NCI-H2081 treated with DMSO at 0.1 percent for 48 hours (cell line): Measurements from ENCODE around the gene OXLD1.

Experiments
- DNase-seq: peaks from one replicate; lab custom pipeline; 2025; lab: John Stamatoyannopoulos, UW

The OXLD1 gene

DNA sequence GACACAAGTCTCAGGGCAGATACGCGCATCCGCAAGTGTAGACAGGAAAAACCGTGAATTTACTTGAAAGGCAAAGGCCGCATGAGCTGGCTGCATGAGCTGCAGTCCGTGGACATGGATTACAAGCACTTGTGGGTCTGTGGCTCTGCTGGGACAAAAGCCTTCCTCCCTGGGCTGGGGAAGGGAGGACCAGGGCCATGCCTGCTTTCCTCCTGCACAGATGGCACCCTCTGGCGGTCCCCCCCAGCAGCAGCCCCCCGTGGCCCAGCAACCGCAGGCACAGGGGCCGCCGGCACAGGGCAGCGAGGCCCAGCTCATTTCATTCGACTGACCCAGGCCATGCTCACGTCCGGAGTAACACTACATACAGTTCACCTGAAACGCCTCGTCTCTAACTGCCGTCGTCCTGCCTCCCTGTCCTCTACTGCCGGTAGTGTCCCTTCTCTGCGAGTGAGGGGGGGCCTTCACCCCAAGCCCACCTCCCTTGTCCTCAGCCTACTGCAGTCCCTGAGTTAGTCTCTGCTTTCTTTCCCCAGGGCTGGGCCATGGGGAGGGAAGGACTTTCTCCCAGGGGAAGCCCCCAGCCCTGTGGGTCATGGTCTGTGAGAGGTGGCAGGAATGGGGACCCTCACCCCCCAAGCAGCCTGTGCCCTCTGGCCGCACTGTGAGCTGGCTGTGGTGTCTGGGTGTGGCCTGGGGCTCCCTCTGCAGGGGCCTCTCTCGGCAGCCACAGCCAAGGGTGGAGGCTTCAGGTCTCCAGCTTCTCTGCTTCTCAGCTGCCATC, 35.1 kb upstream of the OXLD1 start:
- DNase-seq = no peak

DNA sequence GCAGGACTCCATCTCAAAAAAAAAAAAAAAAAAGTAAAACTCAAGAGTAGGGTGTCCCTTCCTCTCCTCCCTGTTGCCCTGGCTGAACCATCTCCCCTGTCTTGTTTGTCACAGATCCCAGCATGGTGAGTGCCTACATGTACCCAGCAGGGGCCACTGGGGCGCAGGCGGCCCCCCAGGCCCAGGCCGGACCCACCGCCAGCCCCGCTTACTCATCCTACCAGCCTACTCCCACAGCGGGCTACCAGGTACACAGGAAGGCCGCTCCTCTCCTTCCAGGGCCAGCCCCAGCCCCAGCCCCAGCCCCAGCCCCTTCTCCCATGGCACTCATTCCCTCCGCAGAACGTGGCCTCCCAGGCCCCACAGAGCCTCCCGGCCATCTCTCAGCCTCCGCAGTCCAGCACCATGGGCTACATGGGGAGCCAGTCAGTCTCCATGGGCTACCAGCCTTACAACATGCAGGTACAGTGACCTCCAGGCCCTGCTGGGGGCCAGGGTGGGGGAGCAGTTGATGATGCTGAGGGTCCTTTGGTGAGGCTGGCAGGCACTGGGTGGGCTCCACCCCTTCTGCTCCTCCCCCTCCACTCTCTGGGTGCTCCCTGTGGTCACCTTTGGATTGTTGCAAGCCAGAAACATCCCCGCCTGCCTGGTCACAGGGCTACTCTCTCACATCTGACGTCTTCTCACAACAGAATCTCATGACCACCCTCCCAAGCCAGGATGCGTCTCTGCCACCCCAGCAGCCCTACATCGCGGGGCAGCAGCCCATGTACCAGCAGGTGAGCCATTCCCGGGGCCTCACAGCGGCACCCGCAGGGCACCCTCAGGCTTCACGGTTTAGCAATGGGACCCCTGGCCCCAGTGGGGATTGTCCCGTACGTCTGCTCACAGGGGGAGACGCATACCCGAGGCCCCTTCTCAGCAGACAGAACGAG, 34.2 kb upstream of the OXLD1 start:
- no peak for DNase-seq

DNA sequence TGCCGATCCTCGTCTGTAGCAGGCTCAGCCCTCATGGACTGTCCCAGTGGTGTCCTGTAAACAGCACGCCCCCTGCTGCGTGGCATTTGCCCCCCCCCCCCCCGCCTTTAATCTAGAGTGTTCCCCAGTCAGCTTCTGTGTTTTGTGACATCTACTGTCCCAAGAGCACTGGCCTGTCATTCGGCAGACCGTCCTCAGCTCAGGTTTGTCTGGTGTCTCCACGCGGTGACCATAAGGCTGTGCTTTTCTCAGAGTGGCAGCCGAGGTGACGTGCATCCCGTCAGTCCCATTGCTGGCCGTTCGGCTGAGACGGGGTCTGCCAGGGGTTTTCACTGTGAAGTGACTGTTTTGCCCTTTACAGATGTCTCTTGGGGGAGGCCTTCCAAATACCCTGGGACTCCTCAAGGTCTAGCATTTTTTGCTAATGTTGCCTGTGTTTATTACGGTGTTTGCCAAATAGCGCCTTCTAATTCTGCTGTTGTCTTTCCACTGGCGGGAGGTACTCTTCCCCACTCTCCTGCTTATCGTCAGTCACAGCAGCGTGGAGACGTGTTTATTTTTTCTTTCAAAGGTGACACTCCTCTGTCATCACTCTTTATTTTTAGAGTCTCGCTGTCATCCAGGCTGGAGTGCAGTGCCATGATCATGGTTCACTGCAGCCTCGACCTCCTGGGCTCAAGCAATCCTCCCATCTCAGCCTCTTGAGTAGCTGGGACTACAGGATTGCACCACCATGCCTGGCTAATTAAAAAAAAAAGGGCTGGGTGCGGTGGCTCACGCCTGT, 31.0 kb upstream of the OXLD1 start:
- DNase-seq = no peak

DNA sequence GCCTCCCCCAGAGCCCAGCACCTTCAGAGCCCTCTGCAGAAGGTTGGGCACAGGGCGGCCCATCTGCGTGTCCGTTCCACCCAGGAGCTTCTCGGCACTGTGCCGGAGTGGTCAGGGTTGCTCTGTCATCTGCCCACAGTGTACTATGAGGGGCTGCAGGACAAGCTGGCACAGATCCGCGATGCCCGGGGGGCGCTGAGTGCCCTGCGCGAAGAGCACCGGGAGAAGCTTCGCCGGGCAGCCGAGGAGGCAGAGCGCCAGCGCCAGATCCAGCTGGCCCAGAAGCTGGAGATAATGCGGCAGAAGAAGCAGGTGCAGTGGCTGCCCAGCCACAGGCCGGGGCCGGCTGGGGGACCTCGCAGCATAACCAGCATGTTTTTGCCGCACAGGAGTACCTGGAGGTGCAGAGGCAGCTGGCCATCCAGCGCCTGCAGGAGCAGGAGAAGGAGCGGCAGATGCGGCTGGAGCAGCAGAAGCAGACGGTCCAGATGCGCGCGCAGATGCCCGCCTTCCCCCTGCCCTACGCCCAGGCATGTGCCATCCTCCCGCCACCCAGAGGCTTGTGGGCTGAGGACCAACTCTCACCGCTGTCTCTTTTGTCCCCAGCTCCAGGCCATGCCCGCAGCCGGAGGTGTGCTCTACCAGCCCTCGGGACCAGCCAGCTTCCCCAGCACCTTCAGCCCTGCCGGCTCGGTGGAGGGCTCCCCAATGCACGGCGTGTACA, 30.0 kb upstream of the OXLD1 start:
- DNase-seq = no peak

DNA sequence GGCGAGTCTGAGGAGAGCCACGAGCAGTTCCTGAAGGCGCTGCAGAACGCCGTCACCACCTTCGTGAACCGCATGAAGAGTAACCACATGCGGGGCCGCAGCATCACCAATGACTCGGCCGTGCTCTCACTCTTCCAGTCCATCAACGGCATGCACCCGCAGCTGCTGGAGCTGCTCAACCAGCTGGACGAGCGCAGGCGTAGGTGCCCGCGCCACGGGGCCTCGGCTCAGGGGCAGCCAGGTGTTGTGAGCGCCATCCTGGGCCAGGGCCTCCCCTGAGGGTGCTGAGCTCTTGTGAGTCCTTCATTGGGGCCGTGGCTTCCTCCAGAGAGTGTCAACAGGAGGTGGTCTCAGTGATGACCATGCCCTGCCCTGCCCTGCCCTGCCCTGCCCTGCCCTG, 29.4 kb upstream of the OXLD1 start:
- no peak for DNase-seq

DNA sequence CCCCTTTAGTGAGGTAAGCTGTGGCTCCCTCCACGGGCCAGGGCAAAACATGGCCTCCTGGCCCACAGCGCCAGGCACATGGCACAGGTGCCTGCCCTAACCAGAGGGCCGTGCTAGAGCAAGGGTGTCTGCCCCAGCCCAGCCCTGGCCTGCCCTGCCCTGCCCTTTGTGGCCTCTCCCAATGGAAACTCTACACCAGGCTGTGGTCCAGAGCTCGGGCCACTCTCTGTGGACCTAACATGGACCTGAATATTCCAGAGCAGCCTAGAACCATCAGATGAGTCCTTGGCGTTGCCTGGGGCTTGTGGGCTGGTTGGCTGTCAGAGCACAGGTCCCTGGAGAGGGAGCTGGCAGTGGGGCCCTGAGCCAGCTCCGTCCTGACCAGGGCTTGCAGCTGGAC, 28.8 kb upstream of the OXLD1 start:
- no peak for DNase-seq

DNA sequence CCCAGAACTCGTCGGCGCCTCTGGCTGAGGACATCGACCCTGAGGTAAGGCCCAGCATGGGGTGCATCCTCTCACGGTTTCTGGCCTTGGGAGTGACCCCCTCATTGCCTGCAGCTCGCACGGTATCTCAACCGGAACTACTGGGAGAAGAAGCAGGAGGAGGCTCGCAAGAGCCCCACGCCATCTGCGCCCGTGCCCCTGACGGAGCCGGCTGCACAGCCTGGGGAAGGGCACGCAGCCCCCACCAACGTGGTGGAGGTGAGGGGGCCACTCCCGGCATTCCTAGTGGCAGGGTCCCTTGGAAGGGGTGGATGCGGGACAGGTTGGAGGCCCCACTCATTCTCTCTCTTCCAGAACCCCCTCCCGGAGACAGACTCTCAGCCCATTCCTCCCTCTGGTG, 28.4 kb upstream of the OXLD1 start:
- no peak for DNase-seq

DNA sequence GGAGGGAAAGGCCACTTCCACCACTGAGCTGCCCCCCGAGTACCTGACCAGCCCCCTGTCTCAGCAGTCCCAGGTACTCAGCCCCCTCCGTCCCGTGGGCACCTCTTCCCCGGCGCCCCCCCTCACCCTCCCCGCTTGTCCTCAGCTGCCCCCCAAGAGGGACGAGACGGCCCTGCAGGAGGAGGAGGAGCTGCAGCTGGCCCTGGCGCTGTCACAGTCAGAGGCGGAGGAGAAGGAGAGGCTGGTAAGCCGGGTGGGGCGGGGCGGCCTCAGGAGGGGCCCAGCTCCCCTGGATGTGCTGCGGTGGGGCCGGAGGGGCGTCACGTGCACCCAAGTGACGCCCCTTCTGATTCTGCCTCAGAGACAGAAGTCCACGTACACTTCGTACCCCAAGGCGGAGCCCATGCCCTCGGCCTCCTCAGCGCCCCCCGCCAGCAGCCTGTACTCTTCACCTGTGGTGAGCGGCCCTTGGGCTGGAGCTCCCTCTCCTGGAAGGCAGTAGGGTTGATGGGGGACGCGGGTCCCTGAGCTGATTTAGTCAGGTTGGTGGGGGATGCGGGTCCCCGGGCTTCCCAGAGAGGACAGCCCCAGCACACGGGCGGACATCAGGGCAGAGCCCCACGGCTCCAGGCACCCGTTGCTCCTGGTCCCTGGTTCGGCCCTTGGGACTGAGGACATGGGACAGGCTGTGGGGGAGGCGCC, 27.3 kb upstream of the OXLD1 start:
- no peak for DNase-seq

DNA sequence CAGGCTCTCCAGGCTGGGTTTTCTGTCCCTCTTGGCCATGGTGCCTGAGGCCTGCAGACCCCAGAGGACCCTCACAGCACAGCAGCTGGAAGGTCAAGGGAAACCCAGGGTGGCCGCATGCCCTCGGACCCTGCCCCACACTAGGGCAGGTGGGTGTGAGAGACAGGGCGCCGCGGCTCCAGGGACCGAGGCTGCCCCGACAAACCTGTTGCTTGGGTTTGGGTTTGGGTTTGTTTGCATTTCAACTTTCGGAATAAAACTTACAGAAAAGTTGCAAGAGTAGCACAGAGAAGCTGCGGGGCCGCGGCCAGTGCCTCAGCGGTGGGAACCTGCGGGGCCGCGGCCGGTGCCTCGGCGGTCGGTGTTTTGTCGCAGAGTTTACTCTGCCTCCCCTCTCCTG, 25.2 kb upstream of the OXLD1 start:
- no peak for DNase-seq

DNA sequence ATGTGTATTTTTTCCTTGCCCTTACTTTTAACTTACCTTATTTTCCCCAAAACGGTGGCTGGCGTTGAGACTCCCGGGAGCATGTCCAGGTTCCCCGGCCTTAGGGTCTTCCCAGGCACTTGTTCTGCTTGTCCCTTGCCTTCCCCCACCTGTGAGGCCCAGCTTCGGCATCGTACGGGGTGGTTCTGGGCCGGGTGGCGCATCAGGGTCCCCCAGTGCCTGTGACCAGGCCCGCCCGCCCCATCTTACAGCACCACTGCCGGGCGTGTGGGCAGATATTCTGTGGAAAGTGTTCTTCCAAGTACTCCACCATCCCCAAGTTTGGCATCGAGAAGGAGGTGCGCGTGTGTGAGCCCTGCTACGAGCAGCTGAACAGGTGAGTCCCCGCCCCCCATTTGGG, 24.8 kb upstream of the OXLD1 start:
- DNase-seq = no peak

GRCh38 chr17:81690549-81690948, 24.1 kb upstream of the OXLD1 start:
- DNase-seq = no peak

GRCh38 chr17:81690066-81690465, 23.7 kb upstream of the OXLD1 start:
- no peak for DNase-seq

- no peak for DNase-seq
Observed at GRCh38 chr17:81688616-81689015, 22.2 kb upstream of the OXLD1 start.

DNA sequence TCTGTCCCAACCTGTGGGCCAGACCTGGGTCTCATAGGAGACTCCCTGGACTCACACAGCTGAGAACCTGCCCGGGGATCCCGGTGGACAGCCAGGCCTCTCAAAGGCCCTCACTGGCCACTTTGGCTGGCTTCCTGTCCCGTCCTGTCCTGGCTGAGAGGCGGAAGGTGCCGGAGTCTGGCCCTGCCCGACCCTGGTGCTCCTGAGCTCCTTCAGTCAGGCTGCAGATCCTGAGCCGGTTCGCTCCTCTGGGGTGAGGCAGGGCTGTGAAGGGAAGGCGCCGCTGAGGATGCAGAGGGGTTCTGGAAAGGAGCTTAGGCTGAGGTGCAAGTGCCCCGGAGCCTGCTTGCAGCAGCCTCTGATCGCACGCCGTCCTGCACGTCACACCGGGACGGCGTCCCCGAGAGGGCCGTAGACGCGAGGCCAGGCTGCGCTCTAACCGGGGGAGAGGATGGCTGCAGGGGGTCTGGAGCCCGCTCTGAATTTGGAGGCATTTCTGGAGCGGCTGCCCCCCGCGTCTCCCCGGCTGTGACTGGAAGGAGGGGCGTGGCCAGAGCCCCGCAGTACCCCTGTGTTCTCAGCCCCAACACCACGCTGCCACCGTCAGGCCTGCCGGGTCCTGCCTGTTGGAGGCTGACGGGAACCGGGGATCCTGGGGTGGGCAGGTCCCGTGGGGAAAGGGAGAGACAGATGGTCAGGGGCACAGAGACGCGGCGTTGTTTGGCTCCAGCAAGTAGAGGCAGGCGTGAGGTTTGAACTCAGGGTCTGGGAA, 21.6 kb upstream of the OXLD1 start:
- no peak for DNase-seq

- no peak for DNase-seq
Observed at GRCh38 chr17:81686614-81687013, 20.2 kb upstream of the OXLD1 start.

GRCh38 chr17:81685108-81685507, 18.7 kb upstream of the OXLD1 start:
- no peak for DNase-seq

- no peak for DNase-seq
Observed at GRCh38 chr17:81684442-81684911, 18.1 kb upstream of the OXLD1 start.

DNA sequence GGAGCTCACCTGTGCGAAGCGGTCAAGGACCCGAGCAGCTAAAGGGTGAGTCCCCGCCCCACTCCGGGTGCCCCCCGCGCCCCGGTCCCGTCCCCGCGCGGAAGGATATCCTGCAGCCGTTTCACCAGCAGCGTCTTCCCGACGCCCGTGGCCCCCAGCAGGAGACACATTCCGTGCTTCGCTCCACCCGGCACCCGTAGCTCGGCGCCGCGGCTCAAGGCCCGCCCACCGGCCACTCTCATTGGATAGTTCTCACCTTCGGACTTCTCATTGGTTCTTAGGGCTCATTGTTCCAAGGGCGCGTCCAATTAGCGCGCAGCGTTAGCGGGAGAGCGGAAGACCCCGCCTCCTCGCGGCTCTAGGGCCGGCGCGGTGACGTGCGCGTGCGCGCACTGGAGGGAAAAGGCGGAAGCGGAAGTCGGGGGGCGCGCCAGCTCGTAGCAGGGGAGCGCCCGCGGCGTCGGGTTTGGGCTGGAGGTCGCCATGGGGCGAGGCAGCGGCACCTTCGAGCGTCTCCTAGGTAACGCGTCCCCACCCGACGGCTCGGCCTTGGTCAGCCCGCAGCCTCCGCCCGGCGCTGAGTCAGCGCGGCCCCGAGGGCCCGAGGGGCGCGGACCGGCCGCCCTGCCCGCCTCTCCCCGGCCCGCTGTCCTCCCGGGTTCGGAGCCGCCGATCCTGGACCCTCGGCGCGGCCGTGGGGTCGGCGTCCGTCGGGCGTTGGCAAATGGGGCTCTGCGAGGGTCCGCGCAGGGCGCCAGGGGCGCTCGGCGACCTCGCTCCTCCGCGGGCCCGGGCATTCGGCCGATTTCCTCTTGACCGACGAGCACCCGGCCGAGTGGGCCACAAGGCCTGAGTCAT, 17.4 kb upstream of the OXLD1 start, which contains the start of the genes ARL16 and HGS:
Gene ARL16, minus strand, starts transcription at position 214 of the 858 bp plus-strand sequence. Its CDS starts 44 bp downstream, at position 170.
Gene HGS, plus strand, starts transcription at position 428 of the 858 bp plus-strand sequence. Its CDS starts 56 bp downstream, at position 484.
- peak; percentile 96 for DNase-seq

DNA sequence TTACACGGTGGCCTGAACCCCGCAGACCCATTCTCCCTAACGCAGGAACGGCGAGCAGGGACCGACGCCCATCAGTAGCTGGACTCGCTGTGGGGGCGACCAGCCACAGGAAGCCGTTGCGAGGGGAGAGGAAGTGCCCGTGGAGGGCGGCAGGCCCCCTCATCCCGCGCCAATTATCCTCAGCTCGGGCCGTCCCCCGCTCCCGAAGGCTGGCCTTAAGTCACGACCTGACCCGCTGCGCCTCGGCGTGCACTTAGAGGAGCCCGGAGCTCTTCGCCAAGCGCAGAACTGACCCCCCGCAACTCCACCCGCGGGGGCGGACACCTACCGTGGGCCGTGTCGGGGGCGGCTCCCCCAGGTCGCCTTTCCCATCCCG, 16.8 kb upstream of the OXLD1 start:
- no peak for DNase-seq
